Tibial nerve (tissue), 4 donors: Measurements from ENCODE around the gene CHMP1B. TPM values are rescaled to one million over a fixed set of nuclear protein-coding genes. Genes with fewer than 3 reads are reported as not detected.
"Not testable (repeated sequence)": the region's sequence is repeated elsewhere in the genome, so short reads cannot be mapped to it uniquely, and the experiment has no call there.

Source experiments
- DNase-seq, 2 donors: peaks; one replicate each; pipeline ENCODE4 v3.0.0-alpha.2; 2019; ENCODE audit warnings: low spot score in 2 of 2
- H3K27ac ChIP-seq, 4 donors: fragments of 200-600 bp; sonication (generic) in 3 of 4; one replicate each; pipeline ENCODE4 v1.5.1; 2017 to 2019; ENCODE audit warnings: mild to moderate bottlenecking in 1 of 4
- H3K27me3 ChIP-seq, 2 donors: fragments of 200-600 bp; sonication (generic) in 1 of 2; one replicate each; pipeline versions ENCODE4 v1.5.1 to v1.6.0; 2017 to 2019
- H3K36me3 ChIP-seq, 3 donors: fragments of 200-600 bp; sonication (generic); one replicate each; pipeline ENCODE4 v1.5.1; 2018 to 2019
- H3K4me1 ChIP-seq, 4 donors: fragments of 200-600 bp; sonication (generic) in 3 of 4; one replicate each; pipeline ENCODE4 v1.5.1; 2017 to 2019
- H3K4me3 ChIP-seq, 4 donors: fragments of 200-600 bp; sonication (generic) in 3 of 4; one replicate each; pipeline ENCODE4 v1.5.1; 2017 to 2019; ENCODE audit warnings: mild to moderate bottlenecking in 1 of 4, moderate library complexity in 1 of 4
- H3K9me3 ChIP-seq, 4 donors: fragments of 200-600 bp; sonication (generic) in 3 of 4; one replicate each; pipeline ENCODE4 v1.5.1; 2017 to 2019
- EP300 ChIP-seq, 2 donors: sonication (generic); formaldehyde crosslinking; IDR thresholded peaks; one replicate each; pipeline ENCODE4 v1.6.1; 2017; ENCODE audit warnings: antibody characterized with exemption in 2 of 2, mild to moderate bottlenecking in 1 of 2
- POLR2A ChIP-seq, 2 donors: fragments of 450-650 bp; IDR thresholded peaks; one replicate each; pipeline ENCODE4 v1.6.1; 2017; ENCODE audit warnings: antibody characterized with exemption in 2 of 2, mild to moderate bottlenecking in 2 of 2, moderate library complexity in 2 of 2
- WGBS, 2 donors: methylation state at CpG; one replicate each; pipeline ENCODE4 v1.1.5; 2018; 5-methylcytosine and 5-hydroxymethylcytosine counted together
- total RNA-seq, 4 donors: library from RNA; depleted of rRNA; stranded (reverse); fragments of >200 nt; gene quantifications; one replicate each; pipeline ENCODE4 v1.1.0, GENCODE V29; 2016
- TF ChIP-seq, protein P1 (sequence below), 5 experiments: fragments of 200-600 bp in 3 of 5; fragments of 450-650 bp in 2 of 5; sonication (generic) in 3 of 5; IDR thresholded peaks; one replicate each; pipeline ENCODE4 v1.5.1; 2016 to 2019; ENCODE audit warnings: antibody characterized with exemption in 5 of 5, mild to moderate bottlenecking in 3 of 5, moderate library complexity in 2 of 5

CHMP1B gene
- total RNA-seq, 4 donors from 2014 or later, result 31.2 to 49.8 (median 38.1) TPM

DNA sequence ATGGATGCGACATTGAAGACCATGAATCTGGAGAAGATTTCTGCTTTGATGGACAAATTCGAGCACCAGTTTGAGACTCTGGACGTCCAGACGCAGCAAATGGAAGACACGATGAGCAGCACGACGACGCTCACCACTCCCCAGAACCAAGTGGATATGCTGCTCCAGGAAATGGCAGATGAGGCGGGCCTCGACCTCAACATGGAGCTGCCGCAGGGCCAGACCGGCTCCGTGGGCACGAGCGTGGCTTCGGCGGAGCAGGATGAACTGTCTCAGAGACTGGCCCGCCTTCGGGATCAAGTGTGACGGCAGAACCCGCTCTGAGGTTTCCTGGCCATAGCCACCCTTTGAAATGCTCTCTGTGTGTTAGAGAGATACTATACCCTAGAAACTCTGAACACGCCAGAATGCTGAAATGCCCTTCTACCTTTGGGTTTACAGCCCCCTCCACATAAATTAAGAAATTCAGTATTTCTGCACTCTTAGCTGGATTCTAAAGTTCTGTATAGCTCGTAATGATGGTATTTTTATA, 659 bp downstream of the CHMP1B start:
- DNase-seq, result no peak
- TF ChIP-seq, protein P1, sequence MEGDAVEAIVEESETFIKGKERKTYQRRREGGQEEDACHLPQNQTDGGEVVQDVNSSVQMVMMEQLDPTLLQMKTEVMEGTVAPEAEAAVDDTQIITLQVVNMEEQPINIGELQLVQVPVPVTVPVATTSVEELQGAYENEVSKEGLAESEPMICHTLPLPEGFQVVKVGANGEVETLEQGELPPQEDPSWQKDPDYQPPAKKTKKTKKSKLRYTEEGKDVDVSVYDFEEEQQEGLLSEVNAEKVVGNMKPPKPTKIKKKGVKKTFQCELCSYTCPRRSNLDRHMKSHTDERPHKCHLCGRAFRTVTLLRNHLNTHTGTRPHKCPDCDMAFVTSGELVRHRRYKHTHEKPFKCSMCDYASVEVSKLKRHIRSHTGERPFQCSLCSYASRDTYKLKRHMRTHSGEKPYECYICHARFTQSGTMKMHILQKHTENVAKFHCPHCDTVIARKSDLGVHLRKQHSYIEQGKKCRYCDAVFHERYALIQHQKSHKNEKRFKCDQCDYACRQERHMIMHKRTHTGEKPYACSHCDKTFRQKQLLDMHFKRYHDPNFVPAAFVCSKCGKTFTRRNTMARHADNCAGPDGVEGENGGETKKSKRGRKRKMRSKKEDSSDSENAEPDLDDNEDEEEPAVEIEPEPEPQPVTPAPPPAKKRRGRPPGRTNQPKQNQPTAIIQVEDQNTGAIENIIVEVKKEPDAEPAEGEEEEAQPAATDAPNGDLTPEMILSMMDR (IDR thresholded peaks at IDR 0.05), result no peak
- TF ChIP-seq EP300 (IDR thresholded peaks at IDR 0.05) (no peak), POLR2A (IDR thresholded peaks at IDR 0.05) (no peak)
- peaks cover 0 to 30% (median 0%) of the 10 kb centered on the region in 3 donors for H3K36me3 ChIP-seq
- WGBS, 2 donors, result 1 to 2% methylated on average over 22 to 23 of the region's 23 CpGs
- peaks cover 0 to 33% (median 26%) of the 10 kb centered on the region in 4 donors for H3K4me1 ChIP-seq
- H3K9me3 ChIP-seq, result no peaks in the 10 kb centered on the region
- H3K27ac ChIP-seq, result peak overlapping the region; percentile 77 to 98 (median 93)
- peak overlapping the region; percentile 84 to 97 (median 90) for H3K4me3 ChIP-seq
- H3K27me3 ChIP-seq, result no peaks in the 10 kb centered on the region

DNA sequence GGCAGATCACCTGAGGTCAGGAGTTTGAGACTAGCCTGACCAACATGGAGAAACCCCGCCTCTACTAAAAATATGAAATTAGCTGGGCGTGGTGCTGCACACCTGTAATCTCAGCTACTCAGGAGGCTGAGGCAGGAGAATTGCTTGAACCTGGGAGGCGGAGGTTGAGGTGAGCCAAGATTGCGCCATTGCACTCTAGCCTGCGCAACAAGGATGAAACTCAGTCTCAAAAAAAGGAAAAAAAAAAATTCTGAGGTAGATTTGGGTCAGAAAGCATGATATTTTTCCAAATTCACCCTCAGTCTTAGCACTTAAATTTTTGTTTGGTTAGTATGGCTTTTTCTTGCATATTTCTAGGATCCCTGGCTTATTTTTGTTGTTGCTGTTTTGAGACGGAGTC, 3.3 kb downstream of the CHMP1B start:
- H3K27ac ChIP-seq, H3K27me3 ChIP-seq, H3K9me3 ChIP-seq, H3K4me3 ChIP-seq, DNase-seq: not testable (repeated sequence)
- Histone ChIP-seq H3K4me1 (peaks cover 0 to 35% (median 25%) of the 10 kb centered on the region in 4 donors), H3K36me3 (peaks cover 0 to 30% (median 0%) of the 10 kb centered on the region in 3 donors)
- WGBS, 2 donors, result 89 to 94% methylated on average over 6 of the region's 6 CpGs

- H3K9me3 ChIP-seq, result no peaks in the 10 kb centered on the region
- TF ChIP-seq POLR2A (IDR thresholded peaks at IDR 0.05) (no peak), EP300 (IDR thresholded peaks at IDR 0.05) (peak in 1 of 2 donors; percentile 52)
- H3K36me3 ChIP-seq, result peaks cover 0 to 30% (median 0%) of the 10 kb centered on the region in 3 donors
- DNase-seq, result peak in 1 of 2 donors; percentile 41
- H3K4me1 ChIP-seq, result peaks cover 0 to 28% (median 20%) of the 10 kb centered on the region in 4 donors
- H3K27ac ChIP-seq, result peak overlapping the region in 3 of 4 donors; percentile 20 to 57 (median 46)
- no peaks in the 10 kb centered on the region for H3K27me3 ChIP-seq
- H3K4me3 ChIP-seq, result no peak overlapping the region
- WGBS, 2 donors, result 40 to 46% methylated on average over 11 of the region's 11 CpGs
Measured at GRCh38 chr18:11857177-11857887, 6.1 kb downstream of the CHMP1B start.

GRCh38 chr18:11859282-11859830, 8.1 kb downstream of the CHMP1B start:
- whole genome bisulfite sequencing, 2 donors, result 92 to 93% methylated on average over 7 of the region's 7 CpGs
- Histone ChIP-seq H3K27ac (no peak overlapping the region), H3K4me1 (peaks cover 0 to 9% (median 1%) of the 10 kb centered on the region in 4 donors), H3K36me3 (peaks cover 0 to 22% (median 0%) of the 10 kb centered on the region in 3 donors), H3K27me3 (no peaks in the 10 kb centered on the region), H3K9me3 (no peaks in the 10 kb centered on the region), H3K4me3 (no peak overlapping the region)
- TF ChIP-seq EP300 (IDR thresholded peaks at IDR 0.05), result no peak
- no peak for TF ChIP-seq POLR2A (IDR thresholded peaks at IDR 0.05)
- TF ChIP-seq, protein P1 (IDR thresholded peaks at IDR 0.05), result no peak
- DNase-seq, result no peak

DNA sequence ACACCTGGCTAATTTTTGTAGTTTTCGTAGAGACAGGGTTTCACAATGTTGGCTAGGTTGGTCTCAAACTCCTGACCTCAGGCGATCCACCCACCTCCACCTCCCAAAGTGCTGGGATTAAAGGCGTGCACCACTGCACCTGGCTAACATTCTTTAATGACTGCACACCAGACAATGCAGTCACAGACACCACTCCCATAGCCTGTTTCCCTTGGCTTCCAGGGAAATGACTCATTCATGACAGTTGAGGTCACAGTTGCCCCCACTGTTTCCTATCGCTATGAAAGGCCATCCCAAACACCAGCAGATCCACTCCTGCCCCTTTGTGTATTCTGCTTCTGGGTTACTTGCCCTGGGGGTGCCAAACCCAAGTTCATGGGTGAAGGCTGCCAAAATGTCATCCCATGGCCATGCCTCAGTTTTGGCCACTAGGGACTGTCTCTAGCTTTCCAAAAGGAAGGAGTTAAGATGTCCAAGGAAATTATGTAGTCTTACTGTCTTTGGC, 8.7 kb downstream of the CHMP1B start:
- DNase-seq, result no peak
- no peak for TF ChIP-seq EP300 (IDR thresholded peaks at IDR 0.05)
- TF ChIP-seq, protein P1 (IDR thresholded peaks at IDR 0.05), result no peak
- TF ChIP-seq POLR2A (IDR thresholded peaks at IDR 0.05), result no peak
- H3K27me3 ChIP-seq, result no peaks in the 10 kb centered on the region
- WGBS, 2 donors, result 71 to 77% methylated on average over 4 of the region's 4 CpGs
- H3K4me3 ChIP-seq, result no peak overlapping the region
- no peaks in the 10 kb centered on the region for H3K9me3 ChIP-seq
- H3K4me1 ChIP-seq, result peaks cover 0 to 9% (median 0%) of the 10 kb centered on the region in 4 donors
- H3K36me3 ChIP-seq, result peaks cover 0 to 18% (median 0%) of the 10 kb centered on the region in 3 donors
- H3K27ac ChIP-seq, result no peak overlapping the region
